Activated T-cell treated with anti-CD3 and anti-CD28 coated beads, Interleukin-2, amount 50 U/mL, for 72 hours (primary cell): ENCODE data around the gene NFYA. TPM values are rescaled to one million over a fixed set of nuclear protein-coding genes. Genes with fewer than 3 reads are reported as not detected.

ENCODE experiments used
- ATAC-seq, 2 donors: fragments of 150-1000 bp; cut with Tn5 transposase; replicated peaks in 1 of 2; 2 replicates each; pipeline ENCODE4 v1.10.0; 2021; ENCODE audit warnings: moderate library complexity in 2 of 2, mild to moderate bottlenecking in 1 of 2
- DNase-seq, 2 donors: peaks; one replicate each; pipeline ENCODE4 v3.0.0; 2021 to 2022; ENCODE audit warnings: mixed read lengths in 1 of 2
- H3K27ac Mint-ChIP-seq: one replicate; pipeline ENCODE4 v1.8.0; 2022; ENCODE audit warnings: mild to moderate bottlenecking, moderate library complexity, mixed read lengths
- H3K27me3 Mint-ChIP-seq: one replicate; pipeline ENCODE4 v1.8.0; 2022; ENCODE audit warnings: low read depth, mixed read lengths
- H3K36me3 Mint-ChIP-seq, 2 donors: one replicate each; pipeline ENCODE4 v1.8.0; 2022; ENCODE audit warnings: mixed read lengths in 2 of 2, mild to moderate bottlenecking in 1 of 2; ENCODE audit not compliant: insufficient read depth in 2 of 2
- H3K4me1 Mint-ChIP-seq: one replicate; pipeline ENCODE4 v1.8.0; 2022; ENCODE audit warnings: low read depth, mixed read lengths
- H3K4me3 Mint-ChIP-seq, 2 donors: one replicate each; pipeline ENCODE4 v1.8.0; 2022; ENCODE audit warnings: mild to moderate bottlenecking in 2 of 2, mixed read lengths in 2 of 2, moderate library complexity in 2 of 2
- H3K9me3 Mint-ChIP-seq, 2 donors: one replicate each; pipeline ENCODE4 v1.8.0; 2022; ENCODE audit warnings: mixed read lengths in 2 of 2
- total RNA-seq, 2 donors: library from RNA; stranded (reverse); gene quantifications; one replicate each; pipeline ENCODE4 v1.2.3, GENCODE V29; 2022

The NFYA gene
- total RNA-seq, 2 donors from 2014 or later = 32.4 to 34.4 TPM

- no peaks in the 10 kb centered on the region for H3K9me3 Mint-ChIP-seq
- ATAC-seq = peak; percentile 48 to 59
- H3K36me3 Mint-ChIP-seq = no peaks in the 10 kb centered on the region
- no peak within 1 kb of the TSS for H3K27ac Mint-ChIP-seq
- peak; percentile 54 to 63 for DNase-seq
- H3K4me3 Mint-ChIP-seq = no peak within 1 kb of the TSS
- H3K27me3 Mint-ChIP-seq = no peaks in the 10 kb centered on the region
- peaks cover 8% of the 10 kb centered on the region for H3K4me1 Mint-ChIP-seq
These were observed 33.4 kb upstream of the NFYA start, which contains the start of gene UNC5CL for GRCh38 chr6:41039060-41039998. UNC5CL (minus strand) TSS chr6:41039221; CDS start chr6:41035074, 4,147 bp downstream.

GRCh38 chr6:41040101-41040939 lies 32.5 kb upstream of the NFYA start:
- H3K27ac Mint-ChIP-seq = no peak overlapping the region
- no peak overlapping the region for H3K4me3 Mint-ChIP-seq
- DNase-seq = peak; percentile 20 to 22
- no peaks in the 10 kb centered on the region for H3K9me3 Mint-ChIP-seq
- H3K27me3 Mint-ChIP-seq = no peaks in the 10 kb centered on the region
- peak; percentile 49 to 67 for ATAC-seq
- no peaks in the 10 kb centered on the region for H3K36me3 Mint-ChIP-seq
- peaks cover 8% of the 10 kb centered on the region for H3K4me1 Mint-ChIP-seq

- DNase-seq = no peak
- Mint-ChIP-seq H3K27ac (no peak overlapping the region), H3K4me1 (peaks cover 8% of the 10 kb centered on the region), H3K9me3 (no peaks in the 10 kb centered on the region), H3K4me3 (no peak overlapping the region), H3K27me3 (no peaks in the 10 kb centered on the region), H3K36me3 (no peaks in the 10 kb centered on the region)
- peak in 1 of 2 donors; percentile 6 for ATAC-seq
These were observed 31.7 kb upstream of the NFYA start for GRCh38 chr6:41040940-41041536.

GRCh38 chr6:41042226-41043055 lies 30.3 kb upstream of the NFYA start, which contains the start of gene TSPO2:
TSPO2 (plus strand) TSS chr6:41042467; CDS start chr6:41042986, 519 bp downstream.
- H3K27ac Mint-ChIP-seq = no peak within 1 kb of the TSS
- no peak for ATAC-seq
- no peaks in the 10 kb centered on the region for H3K9me3 Mint-ChIP-seq
- no peaks in the 10 kb centered on the region for H3K27me3 Mint-ChIP-seq
- no peak for DNase-seq
- peaks cover 8% of the 10 kb centered on the region for H3K4me1 Mint-ChIP-seq
- H3K36me3 Mint-ChIP-seq = no peaks in the 10 kb centered on the region
- no peak within 1 kb of the TSS for H3K4me3 Mint-ChIP-seq

- no peaks in the 10 kb centered on the region for H3K27me3 Mint-ChIP-seq
- no peaks in the 10 kb centered on the region for H3K36me3 Mint-ChIP-seq
- no peak for ATAC-seq
- no peak overlapping the region for H3K4me3 Mint-ChIP-seq
- peaks cover 8% of the 10 kb centered on the region for H3K4me1 Mint-ChIP-seq
- no peak overlapping the region for H3K27ac Mint-ChIP-seq
- no peaks in the 10 kb centered on the region for H3K9me3 Mint-ChIP-seq
- no peak for DNase-seq
These were observed 29.6 kb upstream of the NFYA start for GRCh38 chr6:41043151-41043550.

- peaks cover 3% of the 10 kb centered on the region for H3K4me1 Mint-ChIP-seq
- H3K27me3 Mint-ChIP-seq = no peaks in the 10 kb centered on the region
- no peak overlapping the region for H3K27ac Mint-ChIP-seq
- no peaks in the 10 kb centered on the region for H3K9me3 Mint-ChIP-seq
- no peak for DNase-seq
- H3K4me3 Mint-ChIP-seq = no peak overlapping the region
- no peaks in the 10 kb centered on the region for H3K36me3 Mint-ChIP-seq
- no peak for ATAC-seq
These were observed 27.1 kb upstream of the NFYA start for GRCh38 chr6:41045664-41046063.

GRCh38 chr6:41046084-41046483 lies 26.7 kb upstream of the NFYA start:
- H3K36me3 Mint-ChIP-seq = no peaks in the 10 kb centered on the region
- no peak overlapping the region for H3K27ac Mint-ChIP-seq
- ATAC-seq (no peak), DNase-seq (no peak)
- no peaks in the 10 kb centered on the region for H3K4me1 Mint-ChIP-seq
- no peak overlapping the region for H3K4me3 Mint-ChIP-seq
- H3K9me3 Mint-ChIP-seq = no peaks in the 10 kb centered on the region
- H3K27me3 Mint-ChIP-seq = no peaks in the 10 kb centered on the region

- DNase-seq (no peak), ATAC-seq (no peak)
- Mint-ChIP-seq H3K9me3 (no peaks in the 10 kb centered on the region), H3K27me3 (no peaks in the 10 kb centered on the region), H3K27ac (no peak overlapping the region), H3K4me3 (no peak overlapping the region), H3K36me3 (peaks cover 3 to 4% of the 10 kb centered on the region in 2 donors), H3K4me1 (peaks cover 7% of the 10 kb centered on the region)
These were observed 25.5 kb upstream of the NFYA start for GRCh38 chr6:41047306-41047705.

GRCh38 chr6:41047745-41048732 lies 24.7 kb upstream of the NFYA start:
- DNase-seq (no peak), ATAC-seq (no peak)
- Mint-ChIP-seq H3K4me1 (peaks cover 14% of the 10 kb centered on the region), H3K4me3 (no peak overlapping the region), H3K27ac (no peak overlapping the region), H3K36me3 (peaks cover 3 to 4% of the 10 kb centered on the region in 2 donors), H3K9me3 (no peaks in the 10 kb centered on the region), H3K27me3 (no peaks in the 10 kb centered on the region)

GRCh38 chr6:41049521-41049920 lies 23.3 kb upstream of the NFYA start:
- Mint-ChIP-seq H3K4me1 (peaks cover 17% of the 10 kb centered on the region), H3K27ac (no peak overlapping the region), H3K9me3 (no peaks in the 10 kb centered on the region), H3K36me3 (peaks cover 3 to 4% of the 10 kb centered on the region in 2 donors), H3K4me3 (no peak overlapping the region), H3K27me3 (no peaks in the 10 kb centered on the region)
- no peak for ATAC-seq
- DNase-seq = no peak

- Mint-ChIP-seq H3K4me3 (no peak overlapping the region), H3K36me3 (peaks cover 3 to 4% of the 10 kb centered on the region in 2 donors), H3K4me1 (peaks cover 17% of the 10 kb centered on the region), H3K27ac (no peak overlapping the region), H3K9me3 (no peaks in the 10 kb centered on the region), H3K27me3 (no peaks in the 10 kb centered on the region)
- no peak for DNase-seq
- no peak for ATAC-seq
These were observed 22.8 kb upstream of the NFYA start for GRCh38 chr6:41049955-41050354.
